ENCODE data around the gene PIK3R1.
A peak's percentile ranks its signal among the peaks of the same experiment; 100 is the strongest.

The PIK3R1 gene

DNA sequence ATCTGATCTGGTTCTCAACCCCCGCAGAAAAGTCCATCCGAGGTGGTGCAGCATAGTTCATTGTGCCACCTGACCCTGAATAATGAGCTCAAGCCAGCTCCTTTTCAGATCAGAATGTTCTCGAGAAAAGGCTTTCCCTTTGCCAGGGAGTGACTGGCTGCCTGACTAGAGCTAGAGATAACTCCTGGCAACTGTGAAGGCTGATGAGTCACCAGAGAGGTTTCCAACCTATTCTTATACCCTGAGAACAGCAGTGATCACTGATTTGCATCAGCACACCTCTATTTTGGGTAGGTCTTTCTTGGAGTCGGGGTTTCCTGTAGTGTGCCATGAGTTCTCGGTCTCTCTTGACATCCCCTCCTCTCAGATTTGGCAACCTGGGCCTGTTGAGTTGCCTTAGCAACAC, 127.9 kb downstream of the PIK3R1 start:
- DNase-seq (ENCODE audit: low read depth, low spot score): peak; percentile 82
- H3K4me3 ChIP-seq (ENCODE audit: low read depth, low read length): no peak overlapping the region
- TF ChIP-seq, protein P1, sequence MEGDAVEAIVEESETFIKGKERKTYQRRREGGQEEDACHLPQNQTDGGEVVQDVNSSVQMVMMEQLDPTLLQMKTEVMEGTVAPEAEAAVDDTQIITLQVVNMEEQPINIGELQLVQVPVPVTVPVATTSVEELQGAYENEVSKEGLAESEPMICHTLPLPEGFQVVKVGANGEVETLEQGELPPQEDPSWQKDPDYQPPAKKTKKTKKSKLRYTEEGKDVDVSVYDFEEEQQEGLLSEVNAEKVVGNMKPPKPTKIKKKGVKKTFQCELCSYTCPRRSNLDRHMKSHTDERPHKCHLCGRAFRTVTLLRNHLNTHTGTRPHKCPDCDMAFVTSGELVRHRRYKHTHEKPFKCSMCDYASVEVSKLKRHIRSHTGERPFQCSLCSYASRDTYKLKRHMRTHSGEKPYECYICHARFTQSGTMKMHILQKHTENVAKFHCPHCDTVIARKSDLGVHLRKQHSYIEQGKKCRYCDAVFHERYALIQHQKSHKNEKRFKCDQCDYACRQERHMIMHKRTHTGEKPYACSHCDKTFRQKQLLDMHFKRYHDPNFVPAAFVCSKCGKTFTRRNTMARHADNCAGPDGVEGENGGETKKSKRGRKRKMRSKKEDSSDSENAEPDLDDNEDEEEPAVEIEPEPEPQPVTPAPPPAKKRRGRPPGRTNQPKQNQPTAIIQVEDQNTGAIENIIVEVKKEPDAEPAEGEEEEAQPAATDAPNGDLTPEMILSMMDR (IDR thresholded peaks at IDR 0.05; ENCODE audit: low read depth, low read length): no peak
- in situ Hi-C loops (cut with HindIII; ENCODE audit: low sequenced_read_pairs): no loop called here

DNA sequence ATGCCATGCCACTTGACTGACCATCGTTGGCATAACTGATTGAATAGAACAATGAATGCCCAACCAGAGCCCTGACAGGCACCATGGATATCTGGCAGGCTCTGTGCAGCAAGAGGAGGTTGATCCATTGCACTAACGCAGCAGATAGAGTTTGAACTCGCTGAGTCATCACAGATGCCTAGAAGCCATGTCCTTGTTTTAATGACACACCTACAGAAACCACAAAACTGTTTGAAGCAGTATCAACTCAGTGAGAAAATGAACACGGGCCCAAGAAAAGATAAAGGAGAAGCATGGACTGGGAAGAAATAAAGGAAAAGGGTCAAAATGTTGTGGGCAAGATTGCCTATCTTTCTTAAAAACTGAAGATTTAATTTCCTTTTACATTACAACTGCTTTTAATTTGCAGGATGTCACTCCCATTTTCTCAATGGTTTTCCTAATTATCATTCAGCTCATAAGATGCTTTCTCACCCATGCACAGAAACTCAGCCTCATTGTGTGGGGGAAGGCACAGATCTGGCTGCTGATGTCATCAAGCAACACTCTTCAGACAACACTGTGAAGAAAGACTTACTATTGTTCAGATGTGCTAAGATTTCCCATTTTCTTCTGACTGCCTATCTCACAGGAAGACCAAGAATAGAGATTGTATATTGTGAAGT, 129.0 kb downstream of the PIK3R1 start:
- peak; percentile 60 for DNase-seq (ENCODE audit: low read depth, low spot score)
- TF ChIP-seq, protein P1 (IDR thresholded peaks at IDR 0.05; ENCODE audit: low read depth, low read length): no peak
- in situ Hi-C loops (cut with HindIII; ENCODE audit: low sequenced_read_pairs): no loop called here
- no peak overlapping the region for H3K4me3 ChIP-seq (ENCODE audit: low read depth, low read length)

DNA sequence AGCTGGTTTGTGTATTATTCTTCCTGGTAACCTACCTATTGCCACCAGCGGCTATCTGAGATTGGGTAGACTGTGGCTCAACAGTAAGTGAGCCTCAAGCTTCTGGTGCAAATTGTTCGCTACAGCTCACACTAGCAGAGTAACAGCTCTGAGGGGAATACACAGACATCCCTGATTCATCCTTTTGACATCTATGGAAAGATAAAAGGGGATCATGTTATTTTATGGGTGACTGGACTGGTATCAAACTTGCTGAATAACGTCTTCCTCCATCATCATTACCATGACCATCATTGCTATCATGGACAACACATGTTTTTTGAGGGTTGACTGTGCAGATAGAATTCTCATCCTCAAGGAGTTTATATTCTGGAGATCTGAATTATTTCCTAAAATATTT, 129.6 kb downstream of the PIK3R1 start:
- in situ Hi-C loops (cut with HindIII; ENCODE audit: low sequenced_read_pairs): no loop called here
- no peak overlapping the region for H3K4me3 ChIP-seq (ENCODE audit: low read depth, low read length)
- no peak for DNase-seq (ENCODE audit: low read depth, low spot score)
- TF ChIP-seq, protein P1 (IDR thresholded peaks at IDR 0.05; ENCODE audit: low read depth, low read length): no peak

DNA sequence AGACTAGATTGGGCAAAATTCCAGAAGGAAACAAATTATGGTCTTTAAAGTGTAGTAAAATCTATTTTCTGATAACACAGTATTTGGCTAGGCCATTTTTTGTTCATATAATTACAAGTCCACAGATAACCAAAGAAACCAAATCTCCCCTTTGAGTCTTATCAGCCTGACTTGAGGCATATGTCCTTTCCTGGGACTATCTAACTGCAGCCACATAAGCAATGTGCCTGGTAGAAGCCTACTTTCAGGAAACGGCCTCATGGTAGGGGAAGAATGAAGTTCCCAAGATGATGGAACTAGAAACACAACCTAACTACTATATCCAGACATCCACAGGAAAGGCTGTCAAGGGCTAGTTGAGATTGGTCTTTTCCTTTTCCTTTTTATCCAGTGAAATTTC, 130.0 kb downstream of the PIK3R1 start:
- no peak for DNase-seq (ENCODE audit: low read depth, low spot score)
- in situ Hi-C loops (cut with HindIII; ENCODE audit: low sequenced_read_pairs): no loop called here
- no peak overlapping the region for H3K4me3 ChIP-seq (ENCODE audit: low read depth, low read length)
- TF ChIP-seq, protein P1 (IDR thresholded peaks at IDR 0.05; ENCODE audit: low read depth, low read length): no peak

DNA sequence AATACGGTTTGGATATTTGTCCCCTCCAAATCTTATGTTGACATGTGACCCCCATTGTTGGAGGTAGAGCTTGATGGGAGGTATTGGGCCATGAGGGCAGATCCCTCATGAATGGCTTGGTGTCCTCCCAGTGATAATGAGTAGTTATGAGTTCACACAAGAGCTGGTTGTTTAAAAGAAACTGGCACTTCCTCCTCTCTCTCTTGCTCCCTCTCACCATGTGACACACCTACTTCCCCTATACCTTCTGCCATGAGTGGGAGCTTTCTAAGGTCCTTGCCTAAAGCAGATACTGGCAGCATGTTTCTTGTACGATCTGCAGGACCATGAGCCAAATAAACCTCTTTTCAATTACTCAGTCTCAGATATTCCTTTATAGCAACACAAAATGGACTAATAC, 132.0 kb downstream of the PIK3R1 start:
- TF ChIP-seq, protein P1 (IDR thresholded peaks at IDR 0.05; ENCODE audit: low read depth, low read length): no peak
- in situ Hi-C loops (cut with HindIII; ENCODE audit: low sequenced_read_pairs): no loop called here

DNA sequence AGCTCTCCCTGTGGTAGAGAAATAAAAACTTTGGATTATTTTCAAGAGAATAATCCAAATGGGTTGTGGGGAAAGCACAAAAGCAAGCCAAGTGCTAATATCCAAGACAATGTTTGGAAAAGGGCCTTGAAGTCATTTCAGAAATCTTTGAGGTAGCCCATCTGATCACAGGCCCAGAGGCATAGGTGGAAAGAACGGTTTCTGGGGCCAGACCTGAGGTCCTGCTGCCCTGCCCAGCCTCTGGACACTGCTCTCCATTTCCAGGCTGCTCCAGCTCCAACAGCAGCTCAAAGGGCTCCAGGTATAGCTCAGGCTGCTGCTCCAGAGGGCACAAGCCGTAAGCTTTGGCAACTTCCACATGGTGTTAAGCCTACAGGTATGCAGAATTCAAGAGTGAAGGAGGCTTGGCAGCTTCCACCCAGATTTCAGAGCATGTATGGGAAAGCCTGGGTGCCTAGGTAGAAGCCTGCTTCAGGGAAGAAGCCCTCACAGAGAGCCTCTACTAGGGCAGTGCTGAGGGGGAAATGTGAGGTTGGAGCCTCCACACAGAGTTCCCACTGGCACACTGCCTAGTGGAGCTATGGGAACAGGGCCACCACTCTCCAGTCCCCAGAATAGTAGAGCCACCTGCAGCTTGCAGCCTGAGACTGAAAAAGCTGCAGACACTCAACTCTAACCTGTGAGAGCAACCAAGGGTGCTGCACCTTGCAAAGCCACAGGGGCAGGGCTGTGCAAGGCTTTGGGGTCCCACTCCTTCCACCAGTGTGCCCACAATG, 133.1 kb downstream of the PIK3R1 start:
- H3K4me3 ChIP-seq (ENCODE audit: low read depth, low read length): no peak overlapping the region
- TF ChIP-seq, protein P1 (IDR thresholded peaks at IDR 0.05; ENCODE audit: low read depth, low read length): no peak
- in situ Hi-C loops (cut with HindIII; ENCODE audit: low sequenced_read_pairs): no loop called here
- no peak for DNase-seq (ENCODE audit: low read depth, low spot score)

More for the DNA sequence above, 132.0 kb downstream of the PIK3R1 start:
- H3K4me3 ChIP-seq (ENCODE audit: low read depth, low read length): no peak overlapping the region
- DNase-seq (ENCODE audit: low read depth, low spot score): no peak
